Esophagus squamous epithelium (tissue), 5 donors: Measurements from ENCODE around the gene TSHZ2. TPM values are rescaled to one million over a fixed set of nuclear protein-coding genes. Genes with fewer than 3 reads are reported as not detected.

Experiments used
- DNase-seq: peaks from one replicate; lab custom pipeline; 2025; lab: John Stamatoyannopoulos, UW
- H3K27ac ChIP-seq, 4 donors: fragments of 200-600 bp; sonication (generic); one replicate each; pipeline ENCODE4 v1.5.1; 2016 to 2019; ENCODE audit warnings: mild to moderate bottlenecking in 1 of 4
- H3K27me3 ChIP-seq, 4 donors: fragments of 200-600 bp; sonication (generic); 1 replicate in 3 of 4; 2 replicates in 1 of 4; pipeline versions ENCODE4 v1.5.1 to v1.6.0; 2017 to 2021; ENCODE audit warnings: antibody characterized with exemption in 1 of 4
- H3K36me3 ChIP-seq, 3 donors: fragments of 200-600 bp; sonication (generic); one replicate each; pipeline ENCODE4 v1.5.1; 2016 to 2019
- H3K4me1 ChIP-seq, 3 donors: fragments of 200-600 bp; sonication (generic); one replicate each; pipeline ENCODE4 v1.5.1; 2017 to 2019
- H3K4me3 ChIP-seq, 4 donors: fragments of 200-600 bp; sonication (generic); 1 replicate in 3 of 4; 2 replicates in 1 of 4; pipeline ENCODE4 v1.5.1; 2016 to 2019; ENCODE audit warnings: mild to moderate bottlenecking in 2 of 4, moderate library complexity in 1 of 4
- H3K9me3 ChIP-seq, 3 donors: fragments of 200-600 bp; sonication (generic); one replicate each; pipeline ENCODE4 v1.5.1; 2016 to 2019
- CTCF ChIP-seq, 6 experiments: fragments of 450-650 bp in 4 of 6; fragments of 200-600 bp in 2 of 6; sonication (generic) in 2 of 6; IDR thresholded peaks; one replicate each; pipeline ENCODE4 v1.5.1; 2016 to 2019; ENCODE audit warnings: antibody characterized with exemption in 6 of 6, mild to moderate bottlenecking in 4 of 6, moderate library complexity in 4 of 6
- POLR2A ChIP-seq, 4 donors: fragments of 450-650 bp; IDR thresholded peaks; one replicate each; pipeline ENCODE4 v1.6.1; 2017; ENCODE audit warnings: antibody characterized with exemption in 4 of 4, mild to moderate bottlenecking in 4 of 4, moderate library complexity in 3 of 4
- WGBS, 2 donors: methylation state at CpG; one replicate each; pipeline ENCODE4 v1.1.5; 2018; 5-methylcytosine and 5-hydroxymethylcytosine counted together
- intact Hi-C: fragments of 100-400 bp; cut with DNase I; formaldehyde crosslinking; loops from one replicate; pipeline ENCODE4 v1.15.0; 2022
- total RNA-seq, 4 donors: library from RNA; depleted of rRNA; stranded (reverse); fragments of >200 nt; gene quantifications; one replicate each; pipeline ENCODE4 v1.1.0, GENCODE V29; 2016
- donor health status: DM: yes; HTN: yes; CAD: no.

Gene TSHZ2
- total RNA-seq, 4 donors from 2014 or later: 4.7 to 22.0 (median 12.9) TPM

DNA sequence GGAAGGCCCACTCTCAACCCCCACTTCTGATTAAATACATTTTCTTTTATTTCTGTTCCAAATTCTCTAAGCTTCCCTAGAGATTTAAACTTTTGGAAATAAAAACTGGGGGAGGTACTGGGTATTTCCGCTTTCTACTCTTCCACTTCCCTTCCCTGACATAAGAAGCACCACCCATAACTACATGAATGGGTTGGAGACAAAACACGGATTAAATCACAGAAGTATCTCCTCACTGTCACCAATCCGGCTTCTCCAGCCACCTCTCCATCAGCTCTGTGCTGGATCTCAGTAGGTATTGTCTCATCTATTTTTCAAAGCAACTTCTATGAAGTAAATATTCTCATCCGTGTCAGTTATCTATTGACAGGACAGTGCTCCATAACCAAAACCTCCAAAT is 150.7 kb downstream of the TSHZ2 start:
- Histone ChIP-seq H3K36me3 (no peaks in the 10 kb centered on the region), H3K4me1 (no peaks in the 10 kb centered on the region), H3K27ac (no peak overlapping the region), H3K27me3 (no peaks in the 10 kb centered on the region), H3K9me3 (no peaks in the 10 kb centered on the region), H3K4me3 (no peak overlapping the region)
- TF ChIP-seq CTCF (IDR thresholded peaks at IDR 0.05) (no peak), POLR2A (IDR thresholded peaks at IDR 0.05) (no peak)
- no peak for DNase-seq
- intact Hi-C loops: no loop called here
- WGBS, 2 donors: 75 to 79% methylated on average over 4 of the region's 4 CpGs

GRCh38 chr20:53124075-53124551 is 152.0 kb downstream of the TSHZ2 start:
- Histone ChIP-seq H3K27me3 (no peaks in the 10 kb centered on the region), H3K9me3 (no peaks in the 10 kb centered on the region), H3K4me3 (no peak overlapping the region), H3K36me3 (no peaks in the 10 kb centered on the region), H3K4me1 (no peaks in the 10 kb centered on the region), H3K27ac (no peak overlapping the region)
- DNase-seq: no peak
- 62 to 72% methylated on average over 3 of the region's 3 CpGs for WGBS, 2 donors
- TF ChIP-seq CTCF (IDR thresholded peaks at IDR 0.05) (no peak), POLR2A (IDR thresholded peaks at IDR 0.05) (no peak)
- intact Hi-C loops: no loop called here

DNA sequence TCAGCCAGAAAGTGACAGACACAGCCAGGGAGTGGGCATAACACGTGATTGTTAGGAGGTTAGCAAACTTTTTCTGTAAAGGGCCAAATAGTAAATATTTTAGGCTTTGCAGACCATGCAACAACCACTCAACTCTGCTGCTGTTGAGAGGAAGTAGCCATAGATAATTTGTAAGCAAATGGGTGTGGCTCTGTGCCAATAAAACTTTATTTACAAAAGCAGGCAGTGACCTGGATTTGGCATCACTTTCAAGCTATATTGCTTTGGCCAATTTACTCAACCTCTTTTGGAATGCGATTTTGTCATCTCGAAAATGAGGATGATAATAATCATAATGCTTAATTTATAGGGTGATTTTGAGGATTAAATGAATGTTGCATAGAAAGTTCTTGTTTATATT is 152.6 kb downstream of the TSHZ2 start:
- Histone ChIP-seq H3K4me1 (no peaks in the 10 kb centered on the region), H3K27me3 (no peaks in the 10 kb centered on the region), H3K4me3 (no peak overlapping the region), H3K36me3 (no peaks in the 10 kb centered on the region), H3K9me3 (no peaks in the 10 kb centered on the region), H3K27ac (no peak overlapping the region)
- DNase-seq: no peak
- WGBS, 2 donors: 91% methylated on average over 3 of the region's 3 CpGs
- TF ChIP-seq POLR2A (IDR thresholded peaks at IDR 0.05): no peak
- no peak for TF ChIP-seq CTCF (IDR thresholded peaks at IDR 0.05)
- intact Hi-C loops: no loop called here

GRCh38 chr20:53126185-53126584 is 154.0 kb downstream of the TSHZ2 start:
- WGBS, 2 donors: 70 to 84% methylated on average over 7 of the region's 7 CpGs
- intact Hi-C loops: no loop called here
- H3K27me3 ChIP-seq: no peaks in the 10 kb centered on the region

DNA sequence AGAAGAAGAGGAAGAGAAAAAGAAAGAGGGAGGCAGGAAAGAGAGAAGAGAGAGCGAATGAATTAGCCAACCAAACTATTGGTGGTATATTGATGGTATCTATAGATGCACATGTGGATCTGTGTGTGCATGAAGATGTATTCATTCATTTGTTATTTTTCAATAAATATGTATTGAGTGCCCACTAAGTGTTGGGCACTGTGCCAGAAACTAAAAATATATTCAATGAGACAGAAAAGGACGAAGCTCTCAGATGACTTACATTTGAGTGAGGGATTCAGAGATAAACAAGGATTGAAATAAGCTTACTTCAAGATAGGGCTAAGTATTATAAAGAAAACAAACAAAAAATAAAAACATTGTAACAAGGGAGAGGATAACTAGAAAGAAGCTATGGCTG is 154.9 kb downstream of the TSHZ2 start:
- Histone ChIP-seq H3K36me3 (no peaks in the 10 kb centered on the region), H3K27me3 (no peaks in the 10 kb centered on the region), H3K27ac (no peak overlapping the region), H3K9me3 (no peaks in the 10 kb centered on the region), H3K4me1 (no peaks in the 10 kb centered on the region), H3K4me3 (no peak overlapping the region)
- TF ChIP-seq CTCF (IDR thresholded peaks at IDR 0.05) (no peak), POLR2A (IDR thresholded peaks at IDR 0.05) (no peak)
- DNase-seq: no peak
- WGBS, 2 donors: 79 to 84% methylated on average over 2 of the region's 2 CpGs
- intact Hi-C loops: no loop called here

More at GRCh38 chr20:53126185-53126584, 154.0 kb downstream of the TSHZ2 start:
- no peak overlapping the region for H3K27ac ChIP-seq
- no peaks in the 10 kb centered on the region for H3K4me1 ChIP-seq
- no peak for DNase-seq
- TF ChIP-seq POLR2A (IDR thresholded peaks at IDR 0.05) (no peak), CTCF (IDR thresholded peaks at IDR 0.05) (no peak)
- H3K9me3 ChIP-seq: no peaks in the 10 kb centered on the region
- no peak overlapping the region for H3K4me3 ChIP-seq
- no peaks in the 10 kb centered on the region for H3K36me3 ChIP-seq
